Hepatocyte (in vitro differentiated cells): Measurements from ENCODE around the gene HS6ST2. TPM values are rescaled to one million over a fixed set of nuclear protein-coding genes. Genes with fewer than 3 reads are reported as not detected.

Experiments
- DNase-seq: peaks from one replicate; pipeline ENCODE4 v3.0.0-alpha.2; 2016; ENCODE audit warnings: low spot score
- H2AFZ ChIP-seq: fragments of 200-600 bp; sonication (generic); 2 replicates; pipeline ENCODE4 v1.6.0; 2016; ENCODE audit warnings: antibody characterized with exemption, mild to moderate bottlenecking
- H3K27ac ChIP-seq: fragments of 200-600 bp; sonication (generic); 2 replicates; pipeline ENCODE4 v1.5.1; 2016; ENCODE audit warnings: mild to moderate bottlenecking
- H3K27me3 ChIP-seq: fragments of 200-600 bp; sonication (generic); 2 replicates; pipeline ENCODE4 v1.6.1; 2016
- H3K36me3 ChIP-seq: fragments of 200-600 bp; sonication (generic); replicated peaks from 2 replicates; pipeline ENCODE4 v1.5.1; 2016; ENCODE audit warnings: low read depth; ENCODE audit not compliant: insufficient read depth
- H3K4me1 ChIP-seq: fragments of 200-600 bp; sonication (generic); 2 replicates; pipeline ENCODE4 v1.5.1; 2016; ENCODE audit warnings: mild to moderate bottlenecking, moderate library complexity; ENCODE audit not compliant: insufficient read depth
- H3K4me2 ChIP-seq: fragments of 200-600 bp; sonication (generic); 2 replicates; pipeline ENCODE4 v1.6.0; 2016
- H3K4me3 ChIP-seq: fragments of 200-600 bp; sonication (generic); 2 replicates; pipeline ENCODE4 v1.5.1; 2016; ENCODE audit warnings: mild to moderate bottlenecking
- H3K79me2 ChIP-seq: fragments of 200-600 bp; sonication (generic); 2 replicates; pipeline ENCODE4 v1.6.0; 2017; ENCODE audit warnings: mild to moderate bottlenecking
- H3K9me2 ChIP-seq: fragments of 200-600 bp; sonication (generic); replicated peaks from 2 replicates; pipeline ENCODE4 v1.6.0; 2017; ENCODE audit warnings: mild to moderate bottlenecking; ENCODE audit not compliant: insufficient read depth
- H3K9me3 ChIP-seq: fragments of 200-600 bp; sonication (generic); 2 replicates; pipeline ENCODE4 v1.5.1; 2016; ENCODE audit warnings: low read depth, mild to moderate bottlenecking
- H4K20me1 ChIP-seq: fragments of 200-600 bp; sonication (generic); 2 replicates; pipeline ENCODE4 v1.6.0; 2016; ENCODE audit warnings: mild to moderate bottlenecking; ENCODE audit not compliant: insufficient read depth, poor library complexity, severe bottlenecking
- CTCF ChIP-seq: fragments of 200-600 bp; sonication (generic); IDR thresholded peaks from 2 replicates; pipeline ENCODE4 v1.5.1; 2016; ENCODE audit warnings: antibody characterized with exemption, mild to moderate bottlenecking; ENCODE audit not compliant: poor library complexity
- EZH2 ChIP-seq: fragments of 200-600 bp; sonication (generic); IDR thresholded peaks from 2 replicates; pipeline ENCODE4 v1.6.1; 2016; ENCODE audit warnings: antibody characterized with exemption, mild to moderate bottlenecking, borderline replicate concordance
- EZH2phosphoT487 ChIP-seq: fragments of 200-600 bp; sonication (generic); IDR thresholded peaks from one replicate; pipeline ENCODE4 v1.6.1; 2018; ENCODE audit warnings: antibody characterized with exemption, mild to moderate bottlenecking, low read depth, moderate library complexity; ENCODE audit not compliant: unreplicated experiment, severe bottlenecking
- WGBS: methylation state at CpG from one replicate; pipeline ENCODE4 v1.1.6; 2016; ENCODE audit warnings: low lambda C conversion rate; ENCODE audit errors: missing lambda C conversion rate; 5-methylcytosine and 5-hydroxymethylcytosine counted together
- polyA plus RNA-seq: library from polyadenylated mRNA; unstranded; fragments of >200 nt; fragmentation: Nextera tagmentation; extraction: Ambion mirVana; gene quantifications from 2 replicates; pipeline ENCODE4 v1.2.1, GENCODE V29; 2016
- total RNA-seq: library from RNA; depleted of rRNA; stranded (reverse); fragments of >200 nt; gene quantifications from 2 replicates; pipeline ENCODE4 v1.2.3, GENCODE V29; 2014

The HS6ST2 gene
- total and polyA plus RNA-seq, 2 experiments from 2014 or later, result 17.4 to 21.9 TPM

- TF ChIP-seq EZH2phosphoT487 (no peak), CTCF (no peak), EZH2 (no peak)
- H3K79me2 ChIP-seq, result no peaks in the 10 kb centered on the region
- H3K36me3 ChIP-seq, result no peaks in the 10 kb centered on the region
- DNase-seq, result no peak
- peaks cover 3% of the 10 kb centered on the region for H3K9me3 ChIP-seq
- 55% methylated on average over 2 of the region's 2 CpGs for WGBS
- no peaks in the 10 kb centered on the region for H3K9me2 ChIP-seq
- no peak overlapping the region for H2AFZ ChIP-seq
- H3K4me1 ChIP-seq, result no peaks in the 10 kb centered on the region
- no peak overlapping the region for H3K4me2 ChIP-seq
- H3K27me3 ChIP-seq, result no peaks in the 10 kb centered on the region
- H4K20me1 ChIP-seq, result no peaks in the 10 kb centered on the region
- no peak overlapping the region for H3K27ac ChIP-seq
- no peak overlapping the region for H3K4me3 ChIP-seq
Measured at GRCh38 chrX:132704769-132705168, 253.7 kb downstream of the HS6ST2 start.

GRCh38 chrX:132694382-132694781 lies 264.0 kb downstream of the HS6ST2 start:
- no peaks in the 10 kb centered on the region for H3K9me3 ChIP-seq
- DNase-seq, result no peak
- H4K20me1 ChIP-seq, result no peaks in the 10 kb centered on the region
- no peaks in the 10 kb centered on the region for H3K9me2 ChIP-seq
- no peaks in the 10 kb centered on the region for H3K4me1 ChIP-seq
- TF ChIP-seq EZH2phosphoT487 (no peak), CTCF (no peak), EZH2 (no peak)
- no peaks in the 10 kb centered on the region for H3K79me2 ChIP-seq
- 85% methylated on average over 3 of the region's 3 CpGs for WGBS
- H3K4me2 ChIP-seq, result no peak overlapping the region
- no peak overlapping the region for H3K27ac ChIP-seq
- no peaks in the 10 kb centered on the region for H3K27me3 ChIP-seq
- H3K4me3 ChIP-seq, result no peak overlapping the region
- no peak overlapping the region for H2AFZ ChIP-seq
- no peaks in the 10 kb centered on the region for H3K36me3 ChIP-seq

- TF ChIP-seq EZH2phosphoT487 (no peak), EZH2 (no peak), CTCF (no peak)
- no peak overlapping the region for H3K4me3 ChIP-seq
- no peaks in the 10 kb centered on the region for H3K36me3 ChIP-seq
- no peaks in the 10 kb centered on the region for H3K79me2 ChIP-seq
- H3K9me2 ChIP-seq, result no peaks in the 10 kb centered on the region
- WGBS, result 47% methylated on average over 1 of the region's 1 CpG
- H2AFZ ChIP-seq, result no peak overlapping the region
- no peak overlapping the region for H3K27ac ChIP-seq
- H4K20me1 ChIP-seq, result no peaks in the 10 kb centered on the region
- H3K27me3 ChIP-seq, result no peaks in the 10 kb centered on the region
- DNase-seq, result no peak
- no peaks in the 10 kb centered on the region for H3K9me3 ChIP-seq
- H3K4me1 ChIP-seq, result no peaks in the 10 kb centered on the region
- H3K4me2 ChIP-seq, result no peak overlapping the region
Measured at GRCh38 chrX:132692526-132692925, 265.9 kb downstream of the HS6ST2 start.

GRCh38 chrX:132692066-132692465 lies 266.4 kb downstream of the HS6ST2 start:
- Histone ChIP-seq H3K9me3 (no peaks in the 10 kb centered on the region), H3K4me1 (no peaks in the 10 kb centered on the region), H3K36me3 (no peaks in the 10 kb centered on the region), H3K9me2 (no peaks in the 10 kb centered on the region), H3K27ac (no peak overlapping the region), H3K79me2 (no peaks in the 10 kb centered on the region), H3K27me3 (no peaks in the 10 kb centered on the region), H2AFZ (no peak overlapping the region), H3K4me2 (no peak overlapping the region), H4K20me1 (no peaks in the 10 kb centered on the region), H3K4me3 (no peak overlapping the region)
- no peak for TF ChIP-seq CTCF
- TF ChIP-seq EZH2phosphoT487, result no peak
- TF ChIP-seq EZH2, result no peak
- 67% methylated on average over 6 of the region's 6 CpGs for WGBS
- peak; percentile 9 for DNase-seq
